HFFc6 (cell line): ENCODE measurements around the gene TTC8. TPM values are rescaled to one million over a fixed set of nuclear protein-coding genes. Genes with fewer than 3 reads are reported as not detected.

Experiments used
- DNase-seq: peaks from one replicate; pipeline ENCODE4 v3.0.0-alpha.2; 2018
- H3K27ac Mint-ChIP-seq: 2 replicates; pipeline ENCODE4 v1.8.0; 2020; ENCODE audit warnings: mild to moderate bottlenecking, mixed read lengths
- H3K27me3 Mint-ChIP-seq: 2 replicates; pipeline ENCODE4 v1.8.0; 2021; ENCODE audit warnings: mild to moderate bottlenecking, moderate library complexity, mixed read lengths; ENCODE audit not compliant: insufficient read depth
- H3K36me3 Mint-ChIP-seq: 2 replicates; pipeline ENCODE4 v1.8.0; 2021; ENCODE audit warnings: low read depth, mixed read lengths
- H3K4me1 Mint-ChIP-seq: 2 replicates; pipeline ENCODE4 v1.8.0; 2020; ENCODE audit warnings: low read depth, mixed read lengths
- H3K4me3 Mint-ChIP-seq: 2 replicates; pipeline ENCODE4 v1.8.0; 2020; ENCODE audit warnings: mild to moderate bottlenecking, moderate library complexity, mixed read lengths
- H3K9me3 Mint-ChIP-seq: 2 replicates; pipeline ENCODE4 v1.8.0; 2020; ENCODE audit warnings: mild to moderate bottlenecking, mixed read lengths
- CTCF ChIP-seq: fragments of 200-600 bp; sonication (generic); IDR thresholded peaks from 2 replicates; pipeline ENCODE4 v1.5.0; 2021; ENCODE audit warnings: antibody characterized with exemption, mild to moderate bottlenecking
- total RNA-seq, 6 experiments: library from RNA; stranded (reverse); fragmentation: NEBNext Ultra II Directional; extraction: Animal tissue kit (Norgen Biotek cat#: 25700); gene quantifications; 2 replicates in 1 of 6; 3 replicates in 5 of 6; pipeline ENCODE4 v1.2.3, GENCODE V29; 2021

The TTC8 gene
- total RNA-seq, 6 experiments from 2014 or later: 51.3 to 70.0 (median 58.5) TPM

- no peak for TF ChIP-seq CTCF
- H3K27me3 Mint-ChIP-seq: peaks cover 3% of the 10 kb centered on the region
- DNase-seq: peak; percentile 43
- peaks cover 26% of the 10 kb centered on the region for H3K4me1 Mint-ChIP-seq
- H3K9me3 Mint-ChIP-seq: peaks cover 57% of the 10 kb centered on the region
- peaks cover 60% of the 10 kb centered on the region for H3K36me3 Mint-ChIP-seq
- H3K4me3 Mint-ChIP-seq: no peak overlapping the region
- peak overlapping the region; percentile 64 for H3K27ac Mint-ChIP-seq
Measured at GRCh38 chr14:88882236-88882635, 57.8 kb downstream of the TTC8 start.

GRCh38 chr14:88895116-88895515 lies 70.7 kb downstream of the TTC8 start:
- H3K27me3 Mint-ChIP-seq: no peaks in the 10 kb centered on the region; the same call in 1 of the 2 replicates
- H3K4me3 Mint-ChIP-seq: no peak overlapping the region
- peak; percentile 60 for DNase-seq
- H3K27ac Mint-ChIP-seq: peak overlapping the region; percentile 55
- no peak for TF ChIP-seq CTCF
- H3K4me1 Mint-ChIP-seq: peaks cover 22% of the 10 kb centered on the region
- no peaks in the 10 kb centered on the region for H3K9me3 Mint-ChIP-seq
- 0 out of 2 replicates have a peak, but pooled peaks cover 5% of the 10 kb centered on the region for H3K36me3 Mint-ChIP-seq

GRCh38 chr14:88901189-88901588 lies 76.7 kb downstream of the TTC8 start:
- H3K9me3 Mint-ChIP-seq: no peaks in the 10 kb centered on the region
- peaks cover 20% of the 10 kb centered on the region for H3K4me1 Mint-ChIP-seq
- DNase-seq: no peak
- H3K27ac Mint-ChIP-seq: no peak overlapping the region; the same call in 1 of the 2 replicates
- H3K27me3 Mint-ChIP-seq: no peaks in the 10 kb centered on the region; the same call in 1 of the 2 replicates
- TF ChIP-seq CTCF: no peak
- H3K36me3 Mint-ChIP-seq: 0 out of 2 replicates have a peak, but pooled peaks cover under 1% of the 10 kb centered on the region
- no peak overlapping the region for H3K4me3 Mint-ChIP-seq

GRCh38 chr14:88901991-88902390 lies 77.5 kb downstream of the TTC8 start:
- no peak for DNase-seq
- Mint-ChIP-seq H3K4me1 (peaks cover 18% of the 10 kb centered on the region), H3K27me3 (no peaks in the 10 kb centered on the region; the same call in 1 of the 2 replicates), H3K9me3 (no peaks in the 10 kb centered on the region), H3K36me3 (peaks cover 4% of the 10 kb centered on the region; the same call in 1 of the 2 replicates), H3K4me3 (no peak overlapping the region), H3K27ac (no peak overlapping the region)
- TF ChIP-seq CTCF: no peak

- TF ChIP-seq CTCF: no peak
- no peak overlapping the region for H3K4me3 Mint-ChIP-seq
- no peak overlapping the region for H3K27ac Mint-ChIP-seq
- H3K9me3 Mint-ChIP-seq: peaks cover 3% of the 10 kb centered on the region; the same call in 1 of the 2 replicates
- H3K36me3 Mint-ChIP-seq: peaks cover 9% of the 10 kb centered on the region
- no peaks in the 10 kb centered on the region; the same call in 1 of the 2 replicates for H3K27me3 Mint-ChIP-seq
- no peak for DNase-seq
- H3K4me1 Mint-ChIP-seq: peaks cover 18% of the 10 kb centered on the region
Measured at GRCh38 chr14:88902850-88903249, 78.4 kb downstream of the TTC8 start.
